Breast epithelium (tissue), 3 donors: ENCODE data around the gene CCDC85C.

ENCODE experiments used
- CTCF ChIP-seq, 3 donors: fragments of 450-650 bp; IDR thresholded peaks; one replicate each; pipeline ENCODE4 v1.5.1; 2016 to 2017; ENCODE audit warnings: antibody characterized with exemption in 3 of 3, mild to moderate bottlenecking in 3 of 3, moderate library complexity in 3 of 3
- POLR2A ChIP-seq: fragments of 450-650 bp; IDR thresholded peaks from one replicate; pipeline ENCODE4 v1.6.1; 2016; ENCODE audit warnings: antibody characterized with exemption, mild to moderate bottlenecking, moderate library complexity

- no peak for TF ChIP-seq POLR2A
- no peak for TF ChIP-seq CTCF (IDR thresholded peaks at IDR 0.05)
Measured at GRCh38 chr14:99450266-99450665, 153.7 kb downstream of the CCDC85C start.
